ENCODE measurements around the gene FIZ1.

The FIZ1 gene

DNA sequence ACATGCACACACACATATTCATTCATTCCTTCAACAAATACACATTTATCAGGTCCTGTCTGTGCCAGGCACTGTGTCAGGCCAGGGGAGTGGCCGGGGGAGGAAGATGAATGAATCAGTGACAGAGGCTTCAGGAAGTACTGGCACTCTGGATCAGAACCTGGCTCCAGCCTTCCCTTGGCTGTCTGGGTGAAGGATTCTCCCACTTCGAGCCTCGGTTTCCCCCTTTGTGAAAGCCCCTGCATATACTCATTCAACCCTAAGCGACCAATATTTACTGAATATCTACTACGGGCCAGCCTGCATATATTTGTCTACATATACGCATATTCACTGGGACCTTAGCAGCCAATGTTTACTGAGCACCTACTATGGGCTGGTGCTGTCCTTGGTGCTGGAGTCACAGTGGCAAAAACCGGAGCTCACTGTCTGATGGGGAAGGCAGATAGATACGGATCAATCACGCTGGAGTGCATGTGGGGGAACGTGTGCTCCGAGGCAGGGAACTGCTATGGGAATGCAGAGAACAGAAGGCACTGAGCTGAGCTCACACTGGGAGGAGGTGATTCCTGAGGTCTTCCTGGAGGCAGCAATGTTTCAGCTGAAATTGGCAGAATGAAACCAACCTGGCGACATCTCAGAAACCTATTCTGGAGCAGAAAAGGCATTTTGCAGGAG, 18.0 kb downstream of the FIZ1 start:
- Histone ChIP-seq H3K9ac (ENCODE audit: low read depth, low read length, poor library complexity, severe bottlenecking) (peak overlapping the region; percentile 98), H3F3A (ENCODE audit: low read depth) (peaks cover 11% of the 10 kb centered on the region; the same call in 1 of the 2 replicates), H3K36me3 (ENCODE audit: insufficient read depth, low read length) (peaks cover 6% of the 10 kb centered on the region; the same call in 1 of the 2 replicates), H2AFZ (ENCODE audit: low read length) (peak overlapping the region; percentile 91), H4K20me1 (ENCODE audit: insufficient read depth, low read length, poor library complexity, severe bottlenecking) (peaks cover 4% of the 10 kb centered on the region), H3K4me3 (ENCODE audit: low read length, poor library complexity, severe bottlenecking) (peak overlapping the region; percentile 94), H3K9me2 (replicated peaks; ENCODE audit: low read depth, low read length) (no peaks in the 10 kb centered on the region), H3K79me2 (ENCODE audit: insufficient read depth, low read length) (peaks cover 28% of the 10 kb centered on the region), H3K9me3 (ENCODE audit: insufficient read depth, low read depth, low read length) (no peaks in the 10 kb centered on the region), H3K4me1 (ENCODE audit: insufficient read depth, low read length, poor library complexity, severe bottlenecking) (peaks cover 15% of the 10 kb centered on the region), H3K27me3 (ENCODE audit: insufficient read depth, low read length, poor library complexity, severe bottlenecking) (no peaks in the 10 kb centered on the region), H3K4me2 (ENCODE audit: low read depth, low read length, poor library complexity, severe bottlenecking) (peak overlapping the region; percentile 79)
- TF ChIP-seq EZH2phosphoT487 (IDR thresholded peaks at IDR 0.05; ENCODE audit: borderline replicate concordance) = no peak
- TF ChIP-seq, protein P1, sequence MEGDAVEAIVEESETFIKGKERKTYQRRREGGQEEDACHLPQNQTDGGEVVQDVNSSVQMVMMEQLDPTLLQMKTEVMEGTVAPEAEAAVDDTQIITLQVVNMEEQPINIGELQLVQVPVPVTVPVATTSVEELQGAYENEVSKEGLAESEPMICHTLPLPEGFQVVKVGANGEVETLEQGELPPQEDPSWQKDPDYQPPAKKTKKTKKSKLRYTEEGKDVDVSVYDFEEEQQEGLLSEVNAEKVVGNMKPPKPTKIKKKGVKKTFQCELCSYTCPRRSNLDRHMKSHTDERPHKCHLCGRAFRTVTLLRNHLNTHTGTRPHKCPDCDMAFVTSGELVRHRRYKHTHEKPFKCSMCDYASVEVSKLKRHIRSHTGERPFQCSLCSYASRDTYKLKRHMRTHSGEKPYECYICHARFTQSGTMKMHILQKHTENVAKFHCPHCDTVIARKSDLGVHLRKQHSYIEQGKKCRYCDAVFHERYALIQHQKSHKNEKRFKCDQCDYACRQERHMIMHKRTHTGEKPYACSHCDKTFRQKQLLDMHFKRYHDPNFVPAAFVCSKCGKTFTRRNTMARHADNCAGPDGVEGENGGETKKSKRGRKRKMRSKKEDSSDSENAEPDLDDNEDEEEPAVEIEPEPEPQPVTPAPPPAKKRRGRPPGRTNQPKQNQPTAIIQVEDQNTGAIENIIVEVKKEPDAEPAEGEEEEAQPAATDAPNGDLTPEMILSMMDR (conservative IDR thresholded peaks at IDR 0.05; ENCODE audit: low read length) = no peak

DNA sequence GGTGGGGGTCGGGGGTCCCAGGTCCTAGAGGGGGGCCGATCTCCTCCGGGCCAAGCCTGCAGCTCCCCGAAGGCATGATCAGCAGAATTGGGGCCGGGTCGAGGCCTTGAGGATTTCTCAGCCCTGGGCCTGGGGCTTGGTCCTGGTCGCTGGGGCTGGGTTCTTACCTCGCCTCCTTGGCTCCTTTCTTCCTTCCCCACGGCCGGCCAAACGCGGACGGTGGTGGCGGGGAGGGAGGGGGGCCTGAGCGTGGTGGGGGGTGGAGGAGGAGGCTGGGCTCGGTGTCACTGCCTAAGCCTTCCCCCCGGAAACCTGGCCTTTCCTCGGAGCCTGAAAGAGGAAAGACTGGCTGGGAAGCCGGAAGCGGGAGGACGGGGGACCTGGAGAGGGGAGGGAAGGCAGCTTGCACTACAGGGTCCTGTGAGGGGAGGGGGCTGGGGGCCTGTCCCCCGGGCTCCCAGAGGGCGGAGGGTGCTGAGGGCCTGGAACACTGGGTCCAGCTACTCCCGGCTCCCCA, 18.6 kb downstream of the FIZ1 start, which contains the start of gene ZNF579:
TSS of gene ZNF579 (minus strand) at position 221 of the 517 bp plus-strand sequence. CDS start 1,209 bp downstream, outside the sequence.
- peak within 1 kb of the TSS; percentile 98 for H3K9ac ChIP-seq (ENCODE audit: low read depth, low read length, poor library complexity, severe bottlenecking)
- peaks cover 4% of the 10 kb centered on the region for H4K20me1 ChIP-seq (ENCODE audit: insufficient read depth, low read length, poor library complexity, severe bottlenecking)
- H3K27me3 ChIP-seq (ENCODE audit: insufficient read depth, low read length, poor library complexity, severe bottlenecking) = no peaks in the 10 kb centered on the region
- TF ChIP-seq, protein P1 (conservative IDR thresholded peaks at IDR 0.05; ENCODE audit: low read length) = no peak
- no peak for TF ChIP-seq EZH2phosphoT487 (IDR thresholded peaks at IDR 0.05; ENCODE audit: borderline replicate concordance)
- peaks cover 28% of the 10 kb centered on the region for H3K79me2 ChIP-seq (ENCODE audit: insufficient read depth, low read length)
- peaks cover 11% of the 10 kb centered on the region; the same call in 1 of the 2 replicates for H3F3A ChIP-seq (ENCODE audit: low read depth)
- peak within 1 kb of the TSS; percentile 94 for H3K4me3 ChIP-seq (ENCODE audit: low read length, poor library complexity, severe bottlenecking)
- peaks cover 6% of the 10 kb centered on the region; the same call in 1 of the 2 replicates for H3K36me3 ChIP-seq (ENCODE audit: insufficient read depth, low read length)
- H3K9me3 ChIP-seq (ENCODE audit: insufficient read depth, low read depth, low read length) = no peaks in the 10 kb centered on the region
- H3K9me2 ChIP-seq (replicated peaks; ENCODE audit: low read depth, low read length) = no peaks in the 10 kb centered on the region
- H3K4me2 ChIP-seq (ENCODE audit: low read depth, low read length, poor library complexity, severe bottlenecking) = peak within 1 kb of the TSS; percentile 79
- peak within 1 kb of the TSS; percentile 91 for H2AFZ ChIP-seq (ENCODE audit: low read length)
- peaks cover 10% of the 10 kb centered on the region for H3K4me1 ChIP-seq (ENCODE audit: insufficient read depth, low read length, poor library complexity, severe bottlenecking)

DNA sequence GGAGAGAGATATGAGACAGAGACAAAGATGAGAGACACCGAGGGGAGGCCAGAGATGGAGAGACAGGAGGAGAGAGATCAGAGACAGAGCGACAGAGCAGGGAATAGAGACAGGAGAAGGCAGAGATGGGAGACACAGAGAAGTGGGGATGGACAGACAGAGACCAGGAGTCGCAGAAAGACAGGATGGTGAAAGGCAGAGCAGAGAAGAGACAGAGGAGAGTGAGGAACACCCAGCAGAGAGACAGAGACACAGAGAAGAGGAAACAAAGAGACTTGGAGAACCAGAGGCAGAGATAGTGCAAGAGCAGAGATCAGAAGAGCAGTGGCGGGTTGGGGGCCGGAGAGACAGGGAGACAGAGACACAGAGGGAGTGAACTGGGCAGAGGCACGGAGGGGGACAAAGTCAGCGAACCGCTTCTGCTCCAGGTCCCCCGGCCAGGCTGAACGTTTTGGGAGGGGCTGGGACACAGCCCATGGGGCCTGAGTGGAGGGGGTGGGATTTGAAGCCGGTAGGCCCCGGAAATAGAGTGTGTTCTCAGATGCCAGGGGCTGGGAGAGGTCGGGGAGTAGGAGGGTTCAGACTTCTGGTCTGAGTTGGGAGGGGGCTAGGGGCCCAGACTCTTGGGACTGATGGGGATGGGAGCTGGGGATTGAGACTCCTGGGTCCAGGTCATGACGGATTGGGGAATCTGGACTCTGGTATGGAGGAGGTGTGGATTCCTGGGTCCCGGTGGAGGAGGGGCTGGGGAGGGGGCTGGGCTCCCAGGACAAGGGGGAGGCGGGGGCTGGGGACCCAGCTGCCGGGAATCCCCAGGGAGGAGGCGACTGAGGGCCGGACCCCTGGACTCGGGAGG, 19.3 kb downstream of the FIZ1 start:
- no peaks in the 10 kb centered on the region for H3K9me3 ChIP-seq (ENCODE audit: insufficient read depth, low read depth, low read length)
- peaks cover 6% of the 10 kb centered on the region; the same call in 1 of the 2 replicates for H3K36me3 ChIP-seq (ENCODE audit: insufficient read depth, low read length)
- H3K4me2 ChIP-seq (ENCODE audit: low read depth, low read length, poor library complexity, severe bottlenecking) = peak overlapping the region; percentile 79
- peak overlapping the region; percentile 85 for H2AFZ ChIP-seq (ENCODE audit: low read length)
- peaks cover 6% of the 10 kb centered on the region; the same call in 1 of the 2 replicates for H3F3A ChIP-seq (ENCODE audit: low read depth)
- peaks cover 4% of the 10 kb centered on the region for H4K20me1 ChIP-seq (ENCODE audit: insufficient read depth, low read length, poor library complexity, severe bottlenecking)
- peak overlapping the region; percentile 94 for H3K4me3 ChIP-seq (ENCODE audit: low read length, poor library complexity, severe bottlenecking)
- peaks cover 7% of the 10 kb centered on the region for H3K4me1 ChIP-seq (ENCODE audit: insufficient read depth, low read length, poor library complexity, severe bottlenecking)
- H3K27me3 ChIP-seq (ENCODE audit: insufficient read depth, low read length, poor library complexity, severe bottlenecking) = no peaks in the 10 kb centered on the region
- peaks cover 28% of the 10 kb centered on the region for H3K79me2 ChIP-seq (ENCODE audit: insufficient read depth, low read length)
- TF ChIP-seq EZH2phosphoT487 (IDR thresholded peaks at IDR 0.05; ENCODE audit: borderline replicate concordance) = no peak
- TF ChIP-seq, protein P1 (conservative IDR thresholded peaks at IDR 0.05; ENCODE audit: low read length) = no peak
- H3K9ac ChIP-seq (ENCODE audit: low read depth, low read length, poor library complexity, severe bottlenecking) = peak overlapping the region; percentile 98
- no peaks in the 10 kb centered on the region for H3K9me2 ChIP-seq (replicated peaks; ENCODE audit: low read depth, low read length)

All from Loucy (cell line).